Hematopoietic multipotent progenitor cell treated with erythropoietin and hydrocortisone succinate and interleukin-3 and kit ligand, for 4 days (in vitro differentiated cells): ENCODE results near the gene KRT72.

ENCODE experiments used
- DNase-seq: peaks from one replicate; pipeline ENCODE4 v3.0.0-alpha.2; 2015

KRT72 gene

DNA sequence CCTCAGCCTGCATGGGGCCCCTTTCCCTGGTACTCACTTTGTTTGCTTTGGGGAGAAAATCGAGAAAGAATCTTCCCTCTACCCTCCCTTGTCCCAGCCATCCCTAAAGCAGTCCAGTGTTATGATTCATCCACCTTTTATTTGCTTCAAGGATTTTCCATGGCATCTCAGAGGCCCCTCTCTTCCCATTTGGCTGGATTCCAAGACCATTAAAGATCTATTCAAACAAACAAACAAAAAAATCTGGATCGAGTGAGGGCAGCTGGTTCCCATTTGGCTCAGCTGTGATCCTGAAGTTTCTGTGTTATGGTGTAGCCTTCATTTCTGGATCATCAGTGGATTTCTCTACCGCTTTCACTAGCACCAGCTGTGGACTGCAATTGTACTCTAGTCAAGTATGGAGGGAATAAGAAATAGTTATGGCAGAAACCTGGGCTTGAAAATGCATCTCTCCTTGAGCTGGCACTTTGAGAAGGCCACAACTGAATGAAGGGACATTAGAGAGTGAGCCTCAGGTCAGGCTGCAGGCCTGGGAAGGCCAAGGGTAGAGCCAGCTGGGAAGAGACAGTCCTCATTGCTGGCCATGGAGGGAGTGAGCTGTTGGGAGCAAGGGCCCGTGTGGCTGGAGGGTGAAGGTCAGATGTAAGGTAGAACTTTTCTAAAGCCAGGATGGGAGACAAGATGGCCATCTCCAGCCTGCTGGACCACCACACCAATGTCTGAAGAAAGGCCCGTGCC, 62.0 kb downstream of the KRT72 start:
- DNase-seq, result no peak

DNA sequence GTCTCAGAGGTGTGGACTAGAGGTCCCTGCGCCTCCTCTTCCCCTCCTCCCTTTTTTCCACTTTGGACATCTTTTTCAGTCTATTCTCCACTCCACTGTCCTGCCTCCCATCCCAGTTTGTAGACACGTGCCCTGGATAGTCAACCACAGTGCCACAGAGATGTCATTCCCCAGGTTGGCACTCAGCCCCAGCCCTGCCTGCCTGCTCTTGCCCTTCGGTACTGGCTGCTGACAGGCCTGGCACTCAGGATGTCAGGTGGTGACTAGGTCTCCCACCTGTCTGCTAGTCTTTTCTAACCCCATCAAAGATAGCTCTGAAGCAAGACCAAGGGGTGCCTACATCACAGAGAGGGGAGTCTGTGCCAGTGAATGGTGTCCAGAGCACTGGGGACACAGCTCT, 64.2 kb downstream of the KRT72 start:
- DNase-seq, result no peak
